LHCN-M2 (cell line): Measurements from ENCODE around the gene NFATC1. TPM values are rescaled to one million over a fixed set of nuclear protein-coding genes. Genes with fewer than 3 reads are reported as not detected.
A peak's percentile ranks its signal among the peaks of the same experiment; 100 is the strongest.
"Not testable (repeated sequence)": the region's sequence is repeated elsewhere in the genome, so short reads cannot be mapped to it uniquely, and the experiment has no call there.

Experiments used
- DNase-seq: peaks from one replicate; pipeline ENCODE4 v3.0.0-alpha.2; 2012; ENCODE audit warnings: low read depth
- total RNA-seq: library from RNA; depleted of rRNA; stranded (reverse); fragments of >200 nt; gene quantifications from 2 replicates; pipeline ENCODE4 v1.2.3, GENCODE V29; 2014

Gene NFATC1
- total RNA-seq, 1 experiment from 2014 or later: 4.5 TPM

GRCh38 chr18:79472946-79473345, 77.2 kb downstream of the NFATC1 start:
- no peak for DNase-seq

- no peak for DNase-seq
These were observed 80.5 kb downstream of the NFATC1 start for GRCh38 chr18:79476031-79476917.

- DNase-seq: no peak
These were observed 81.3 kb downstream of the NFATC1 start for GRCh38 chr18:79476918-79477571.

- no peak for DNase-seq
These were observed 82.2 kb downstream of the NFATC1 start for GRCh38 chr18:79477711-79478483.

- no peak for DNase-seq
These were observed 82.9 kb downstream of the NFATC1 start for GRCh38 chr18:79478484-79479115.

GRCh38 chr18:79479116-79479760, 83.5 kb downstream of the NFATC1 start:
- no peak for DNase-seq

GRCh38 chr18:79479761-79480161, 84.0 kb downstream of the NFATC1 start:
- DNase-seq: no peak

GRCh38 chr18:79480171-79481045, 84.7 kb downstream of the NFATC1 start:
- DNase-seq: no peak

- DNase-seq: no peak
These were observed 85.5 kb downstream of the NFATC1 start for GRCh38 chr18:79481046-79481790.

- DNase-seq: not testable (repeated sequence)
These were observed 87.7 kb downstream of the NFATC1 start for GRCh38 chr18:79483393-79483792.

GRCh38 chr18:79483971-79484491, 88.3 kb downstream of the NFATC1 start:
- DNase-seq: no peak

GRCh38 chr18:79484661-79485621, 89.2 kb downstream of the NFATC1 start:
- peak; percentile 91 for DNase-seq

GRCh38 chr18:79485788-79486355, 90.1 kb downstream of the NFATC1 start:
- DNase-seq: peak; percentile 94

GRCh38 chr18:79486356-79487182, 90.8 kb downstream of the NFATC1 start:
- DNase-seq: no peak

- DNase-seq: no peak
These were observed 91.6 kb downstream of the NFATC1 start for GRCh38 chr18:79487183-79487800.

GRCh38 chr18:79487801-79488201, 92.1 kb downstream of the NFATC1 start:
- DNase-seq: no peak
